Ovary (tissue), 9 donors: ENCODE results near the gene CHST12. TPM values are rescaled to one million over a fixed set of nuclear protein-coding genes. Genes with fewer than 3 reads are reported as not detected.
A peak's percentile ranks its signal among the peaks of the same experiment; 100 is the strongest.

Experiments used
- DNase-seq, 5 donors: peaks; one replicate each; pipeline ENCODE4 v3.0.0-alpha.2; 2019 to 2020
- H3K27ac ChIP-seq, 2 donors: fragments of 200-600 bp; one replicate each; pipeline versions ENCODE4 v1.5.1 to v1.8.0; 2019 to 2022
- H3K27me3 ChIP-seq: fragments of 200-600 bp; one replicate; pipeline ENCODE4 v1.8.0; 2022
- H3K36me3 ChIP-seq: fragments of 200-600 bp; sonication (generic); one replicate; pipeline ENCODE4 v1.5.1; 2019
- H3K4me1 ChIP-seq: one replicate; pipeline ENCODE4 v1.8.1; 2013; ENCODE audit warnings: mild to moderate bottlenecking, moderate library complexity; ENCODE audit not compliant: insufficient read depth
- H3K4me3 ChIP-seq: fragments of 200-600 bp; sonication (generic); one replicate; pipeline ENCODE4 v1.5.1; 2017
- H3K9me3 ChIP-seq, 2 donors: fragments of 200-600 bp in 1 of 2; sonication (generic) in 1 of 2; one replicate each; pipeline versions ENCODE4 v1.5.1 to v1.8.1; 2013 to 2019; ENCODE audit warnings: mild to moderate bottlenecking in 1 of 2, moderate library complexity in 1 of 2
- CTCF ChIP-seq, 3 donors: fragments of 450-650 bp in 2 of 3; fragments of 200-600 bp in 1 of 3; IDR thresholded peaks; one replicate each; pipeline versions ENCODE4 v1.5.1 to v1.8.0; 2016 to 2022; ENCODE audit warnings: antibody characterized with exemption in 3 of 3, mild to moderate bottlenecking in 1 of 3
- EP300 ChIP-seq: sonication (generic); formaldehyde crosslinking; IDR thresholded peaks from one replicate; pipeline ENCODE4 v1.6.1; 2017; ENCODE audit warnings: antibody characterized with exemption
- POLR2A ChIP-seq: fragments of 450-650 bp; IDR thresholded peaks from one replicate; pipeline ENCODE4 v1.6.1; 2017; ENCODE audit warnings: antibody characterized with exemption, mild to moderate bottlenecking, moderate library complexity
- WGBS, 3 donors: extraction: QIAGEN DNeasy Blood & Tissue Kit in 1 of 3; methylation state at CpG; one replicate each; pipeline versions ENCODE4 v1.1.5 to v1.1.7; 2013 to 2017; 5-methylcytosine and 5-hydroxymethylcytosine counted together
- intact Hi-C, 4 donors: fragments of 100-400 bp; cut with DNase I; formaldehyde crosslinking; loops; one replicate each; pipeline versions ENCODE4 v1.11.0 to v1.15.1; 2022 to 2023
- polyA plus RNA-seq, 2 donors: library from polyadenylated mRNA; stranded (reverse); fragments of 200-250 nt in 1 of 2; fragments of 350-450 nt in 1 of 2; fragmentation: Illumina TruSeq in 1 of 2; extraction: RNeasy Lipid Tissue Mini Kit (QIAGEN cat#74804) in 1 of 2; gene quantifications; one replicate each; pipeline ENCODE4 v1.2.3, GENCODE V29; 2013 to 2014
- total RNA-seq, 7 donors: library from RNA; depleted of rRNA in 2 of 7; stranded (reverse); fragments of >200 nt in 2 of 7; fragmentation: NEBNext Ultra II Directional in 3 of 7; extraction: Animal tissue kit (Norgen Biotek cat#: 25700) in 3 of 7; gene quantifications; one replicate each; pipeline versions ENCODE4 v1.1.0 to v1.2.4, GENCODE V29; 2016 to 2023
- donor health status: DM: no; HTN: no; CAD: no; lungs with moderate emphysema.
- donor health status: DM: no; HTN: no; CAD: no.
- donor health status: Bipolar disorder and iron deficiency.
- donor health status: DM: yes; HTN: yes; CAD: no.
- donor health status: DM: no; HTN: no; CAD: no.
- donor health status: DM: yes; HTN: yes; CAD: no.

The CHST12 gene
- total and polyA plus RNA-seq, 9 donors = 3.9 to 21.7 (median 12.6) TPM

GRCh38 chr7:2438186-2438585 lies 34.8 kb downstream of the CHST12 start:
- H3K27me3 ChIP-seq = no peaks in the 10 kb centered on the region
- H3K27ac ChIP-seq = no peak overlapping the region
- TF ChIP-seq POLR2A (no peak), EP300 (no peak), CTCF (IDR thresholded peaks at IDR 0.05) (no peak)
- no peaks in the 10 kb centered on the region for H3K9me3 ChIP-seq
- DNase-seq = peak in 1 of 5 donors; percentile 45
- H3K36me3 ChIP-seq = no peaks in the 10 kb centered on the region
- 75 to 82% (median 79%) methylated on average over 5 to 7 of the region's 7 CpGs for WGBS, 3 donors
- intact Hi-C loops = no loop called here
- H3K4me1 ChIP-seq = no peaks in the 10 kb centered on the region
- H3K4me3 ChIP-seq = no peak overlapping the region

GRCh38 chr7:2438775-2439174 lies 35.4 kb downstream of the CHST12 start:
- no peak overlapping the region for H3K27ac ChIP-seq
- TF ChIP-seq POLR2A (no peak), EP300 (no peak), CTCF (IDR thresholded peaks at IDR 0.05) (no peak)
- H3K4me3 ChIP-seq = no peak overlapping the region
- WGBS, 3 donors = 88 to 96% (median 89%) methylated on average over 13 of the region's 13 CpGs
- H3K4me1 ChIP-seq = no peaks in the 10 kb centered on the region
- intact Hi-C loops = no loop called here
- H3K27me3 ChIP-seq = no peaks in the 10 kb centered on the region
- H3K9me3 ChIP-seq = no peaks in the 10 kb centered on the region
- DNase-seq = no peak
- no peaks in the 10 kb centered on the region for H3K36me3 ChIP-seq

- H3K27me3 ChIP-seq = no peaks in the 10 kb centered on the region
- no peaks in the 10 kb centered on the region for H3K9me3 ChIP-seq
- no peak overlapping the region for H3K27ac ChIP-seq
- intact Hi-C loops = no loop called here
- TF ChIP-seq POLR2A = no peak
- no peak for TF ChIP-seq EP300
- TF ChIP-seq CTCF (IDR thresholded peaks at IDR 0.05) = no peak
- no peak overlapping the region for H3K4me3 ChIP-seq
- DNase-seq = peak in 1 of 5 donors; percentile 37
- no peaks in the 10 kb centered on the region for H3K36me3 ChIP-seq
- 68 to 70% (median 69%) methylated on average over 21 of the region's 21 CpGs for WGBS, 3 donors
- H3K4me1 ChIP-seq = no peaks in the 10 kb centered on the region
These were observed 37.3 kb downstream of the CHST12 start for GRCh38 chr7:2440608-2441245.

GRCh38 chr7:2441430-2442058 lies 38.1 kb downstream of the CHST12 start:
- Histone ChIP-seq H3K36me3 (no peaks in the 10 kb centered on the region), H3K4me3 (no peak overlapping the region), H3K4me1 (no peaks in the 10 kb centered on the region), H3K9me3 (no peaks in the 10 kb centered on the region), H3K27ac (no peak overlapping the region), H3K27me3 (no peaks in the 10 kb centered on the region)
- intact Hi-C loops = no loop called here
- TF ChIP-seq POLR2A (no peak), EP300 (no peak), CTCF (IDR thresholded peaks at IDR 0.05) (no peak)
- WGBS, 3 donors = 93 to 94% (median 94%) methylated on average over 5 of the region's 5 CpGs
- DNase-seq = no peak
